IPS-18a (cell line): ENCODE data around the gene CALML5.
"Not testable (repeated sequence)": the region's sequence is repeated elsewhere in the genome, so short reads cannot be mapped to it uniquely, and the experiment has no call there.

ENCODE experiments used
- H3K27ac ChIP-seq: one replicate; pipeline ENCODE4 v1.5.1; 2013; ENCODE audit warnings: low read length
- H3K27me3 ChIP-seq: one replicate; pipeline ENCODE4 v1.6.1; 2013; ENCODE audit warnings: mild to moderate bottlenecking, low read length; ENCODE audit not compliant: control insufficient read depth, insufficient read depth
- H3K36me3 ChIP-seq: one replicate; pipeline ENCODE4 v1.6.1; 2013; ENCODE audit warnings: low read depth, low read length; ENCODE audit not compliant: control insufficient read depth
- H3K4me1 ChIP-seq: one replicate; pipeline ENCODE4 v1.6.1; 2013; ENCODE audit warnings: low read depth, low read length; ENCODE audit not compliant: control insufficient read depth
- H3K4me3 ChIP-seq: one replicate; pipeline ENCODE4 v1.5.1; 2013; ENCODE audit warnings: low read length
- H3K9ac ChIP-seq: one replicate; pipeline ENCODE4 v1.6.1; 2013; ENCODE audit warnings: mild to moderate bottlenecking, low read length, moderate library complexity
- H3K9me3 ChIP-seq: one replicate; pipeline ENCODE4 v1.6.1; 2013; ENCODE audit warnings: low read depth, low read length; ENCODE audit not compliant: control insufficient read depth

CALML5 gene

DNA sequence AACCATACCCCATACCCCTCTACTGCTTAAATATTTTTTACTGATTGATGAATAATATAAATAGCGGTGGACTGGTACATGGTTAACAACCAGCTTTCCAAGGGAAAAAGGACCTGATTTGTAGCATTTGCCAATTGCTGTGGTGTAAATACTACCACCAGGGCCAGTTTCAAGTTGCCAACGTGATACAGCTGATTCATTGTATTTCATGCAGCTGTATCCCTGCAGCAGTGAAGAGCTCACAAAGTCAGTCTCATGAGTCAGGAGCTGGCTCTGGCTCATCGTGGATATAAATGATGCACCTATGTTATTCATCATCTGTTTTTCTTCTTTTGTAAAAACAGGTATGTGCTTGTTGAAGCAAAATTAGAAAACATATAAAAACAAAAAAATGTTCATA lies 15.2 kb downstream of the CALML5 start:
- H3K4me1 ChIP-seq: peaks cover 5% of the 10 kb centered on the region
- H3K36me3 ChIP-seq: no peaks in the 10 kb centered on the region
- H3K27ac ChIP-seq: no peak overlapping the region
- H3K9me3 ChIP-seq: no peaks in the 10 kb centered on the region
- no peak overlapping the region for H3K9ac ChIP-seq
- H3K4me3 ChIP-seq: no peak overlapping the region
- no peaks in the 10 kb centered on the region for H3K27me3 ChIP-seq

DNA sequence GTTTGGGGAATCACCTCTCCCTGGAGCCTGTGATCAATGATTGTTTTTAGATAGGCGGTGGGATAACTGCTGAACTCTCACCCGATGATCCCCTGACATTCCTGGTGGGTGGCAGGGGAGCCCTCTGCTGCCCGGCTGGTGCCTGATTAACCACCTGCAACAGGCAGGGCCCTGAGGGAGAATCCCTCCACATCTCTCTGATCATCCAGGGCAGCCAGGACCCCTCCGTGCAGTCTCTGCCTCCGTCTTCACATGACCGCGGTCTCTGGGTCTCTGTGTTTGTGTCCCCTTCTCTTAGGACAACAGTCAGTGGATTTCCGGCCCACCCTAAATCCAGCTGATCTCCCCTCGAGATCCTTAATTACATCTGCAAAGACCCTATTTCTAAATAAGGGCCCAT lies 17.4 kb downstream of the CALML5 start:
- Histone ChIP-seq H3K4me3 (no peak overlapping the region), H3K27me3 (no peaks in the 10 kb centered on the region), H3K36me3 (no peaks in the 10 kb centered on the region), H3K9me3 (no peaks in the 10 kb centered on the region), H3K9ac (no peak overlapping the region), H3K27ac (no peak overlapping the region), H3K4me1 (peaks cover 17% of the 10 kb centered on the region)

DNA sequence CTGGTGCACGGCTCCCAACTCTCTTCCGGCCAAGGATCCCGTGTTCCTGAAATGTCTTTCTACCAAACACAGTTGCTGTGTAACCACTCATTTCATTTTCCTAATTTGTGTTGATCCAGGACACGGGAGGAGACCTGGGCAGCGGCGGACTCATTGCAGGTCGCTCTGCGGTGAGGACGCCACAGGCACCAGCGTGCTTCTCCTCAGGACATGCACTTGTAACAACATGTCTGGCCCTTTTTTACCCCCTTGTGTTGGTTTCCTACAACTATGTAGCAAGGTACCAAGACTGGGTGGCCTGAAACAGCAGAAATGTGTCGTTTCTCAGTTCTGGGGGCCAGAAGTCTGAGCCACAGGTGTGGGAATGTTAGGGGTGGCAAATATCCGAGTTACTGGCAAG lies 18.2 kb downstream of the CALML5 start:
- Histone ChIP-seq H3K9me3 (no peaks in the 10 kb centered on the region), H3K9ac (no peak overlapping the region), H3K36me3 (no peaks in the 10 kb centered on the region), H3K27me3 (no peaks in the 10 kb centered on the region), H3K4me3 (no peak overlapping the region), H3K27ac (no peak overlapping the region), H3K4me1 (peaks cover 21% of the 10 kb centered on the region)

DNA sequence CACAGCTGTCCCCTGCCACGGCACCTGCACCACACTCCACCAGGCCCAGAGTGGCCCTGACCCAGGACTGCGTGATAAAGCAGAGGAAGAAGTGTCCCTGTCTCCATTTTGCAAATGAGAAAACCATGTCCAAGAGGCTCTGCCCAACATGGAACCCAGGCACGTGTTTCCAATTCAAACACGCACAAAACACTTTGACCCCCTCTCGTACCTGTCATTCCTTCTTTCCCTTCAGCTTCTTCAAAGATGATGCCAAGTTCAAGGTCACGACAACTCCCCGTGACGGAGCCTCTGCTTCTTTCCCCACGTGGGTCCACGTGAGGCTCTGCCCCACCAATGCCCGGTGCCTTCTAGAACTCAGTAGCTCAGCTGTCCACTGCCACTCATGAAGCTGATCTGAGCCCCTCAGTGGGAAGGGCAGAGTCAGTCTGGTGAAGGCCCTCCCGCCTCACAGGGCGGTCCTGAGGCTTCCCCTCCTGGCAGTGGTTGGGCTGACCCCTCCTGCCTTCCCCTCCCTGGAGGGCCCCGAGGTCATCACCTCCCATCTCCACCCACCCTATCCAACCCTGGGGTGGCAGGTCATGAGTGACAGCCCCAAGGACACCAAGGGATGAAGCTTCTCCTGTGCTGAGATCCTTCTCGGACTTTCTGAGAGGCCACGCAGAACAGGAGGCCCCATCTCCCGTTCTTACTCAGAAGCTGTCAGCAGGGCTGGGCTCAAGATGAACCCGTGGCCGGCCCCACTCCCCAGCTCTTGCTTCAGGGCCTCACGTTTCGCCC lies 19.0 kb downstream of the CALML5 start:
- no peak overlapping the region for H3K9ac ChIP-seq
- H3K27ac ChIP-seq: no peak overlapping the region
- peaks cover 21% of the 10 kb centered on the region for H3K4me1 ChIP-seq
- no peaks in the 10 kb centered on the region for H3K27me3 ChIP-seq
- H3K36me3 ChIP-seq: no peaks in the 10 kb centered on the region
- no peaks in the 10 kb centered on the region for H3K9me3 ChIP-seq
- no peak overlapping the region for H3K4me3 ChIP-seq

DNA sequence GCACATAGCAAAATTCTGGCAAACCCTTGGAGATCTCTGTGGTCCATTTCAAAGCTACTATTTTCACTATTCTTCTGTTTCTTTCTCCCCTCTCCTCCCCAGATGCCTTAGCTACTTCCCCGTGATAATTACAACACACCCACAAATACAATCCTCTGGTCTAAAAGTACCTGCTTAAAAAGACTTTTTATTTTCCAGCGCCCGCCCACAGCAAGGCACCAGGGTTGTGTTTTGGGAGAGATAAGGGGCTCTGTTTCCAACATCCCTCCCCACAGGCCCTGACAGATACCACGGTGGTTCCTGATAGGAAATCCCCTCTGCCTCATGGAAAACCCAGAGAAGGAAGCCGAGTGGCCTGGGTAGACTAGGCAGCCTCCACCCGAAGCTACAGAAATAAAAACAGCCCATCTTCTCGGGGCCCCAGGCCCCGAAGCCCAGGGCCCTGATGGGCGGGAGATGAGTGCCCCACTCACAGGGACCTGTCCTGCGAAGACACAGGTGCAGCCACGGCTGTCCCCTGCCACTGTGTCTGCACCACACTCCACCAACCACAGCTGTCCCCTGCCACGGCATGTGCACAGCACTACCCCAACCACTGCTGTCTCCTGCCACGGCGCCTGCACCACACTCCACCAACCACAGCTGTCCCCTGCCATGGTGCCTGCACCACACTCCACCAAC lies 19.7 kb downstream of the CALML5 start:
- H3K36me3 ChIP-seq: no peaks in the 10 kb centered on the region
- no peaks in the 10 kb centered on the region for H3K9me3 ChIP-seq

DNA sequence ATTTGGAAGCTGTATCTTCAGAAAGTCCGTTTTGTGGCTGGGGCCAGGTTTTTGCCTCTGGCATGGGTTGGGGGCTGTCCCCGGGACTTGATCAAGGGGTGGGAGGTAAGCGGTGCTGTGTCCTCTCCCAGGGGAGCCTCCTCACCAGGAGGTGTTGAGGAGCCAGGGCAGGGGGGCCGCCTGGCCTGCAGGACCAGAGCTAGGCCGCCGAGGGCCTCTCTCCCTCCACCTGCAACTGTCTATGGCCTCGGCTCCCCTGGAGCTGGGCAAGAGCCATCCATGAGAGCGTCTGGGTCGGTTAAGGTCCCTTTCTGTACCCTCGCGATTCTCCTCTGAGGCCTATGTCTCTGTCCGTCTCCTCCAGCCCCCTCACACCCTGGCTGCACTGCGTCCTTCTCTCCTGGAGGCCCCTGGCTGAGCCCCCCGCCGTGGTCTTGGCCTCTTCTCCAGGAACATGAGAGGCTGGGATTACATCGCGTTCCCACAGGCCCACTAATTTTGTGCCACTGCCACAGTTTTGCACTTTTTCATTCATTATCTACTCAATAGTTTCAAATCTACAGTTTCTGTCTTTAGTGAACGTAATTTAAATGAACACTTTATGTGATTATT lies 20.6 kb downstream of the CALML5 start:
- Histone ChIP-seq H3K4me3 (no peak overlapping the region), H3K27me3 (no peaks in the 10 kb centered on the region), H3K4me1 (peaks cover 21% of the 10 kb centered on the region), H3K27ac (no peak overlapping the region), H3K36me3 (no peaks in the 10 kb centered on the region), H3K9me3 (no peaks in the 10 kb centered on the region), H3K9ac (no peak overlapping the region)

More for the DNA sequence above, 19.7 kb downstream of the CALML5 start:
- H3K4me1 ChIP-seq: peaks cover 21% of the 10 kb centered on the region
- H3K4me3 ChIP-seq: no peak overlapping the region
- no peaks in the 10 kb centered on the region for H3K27me3 ChIP-seq
- no peak overlapping the region for H3K27ac ChIP-seq
- no peak overlapping the region for H3K9ac ChIP-seq

DNA sequence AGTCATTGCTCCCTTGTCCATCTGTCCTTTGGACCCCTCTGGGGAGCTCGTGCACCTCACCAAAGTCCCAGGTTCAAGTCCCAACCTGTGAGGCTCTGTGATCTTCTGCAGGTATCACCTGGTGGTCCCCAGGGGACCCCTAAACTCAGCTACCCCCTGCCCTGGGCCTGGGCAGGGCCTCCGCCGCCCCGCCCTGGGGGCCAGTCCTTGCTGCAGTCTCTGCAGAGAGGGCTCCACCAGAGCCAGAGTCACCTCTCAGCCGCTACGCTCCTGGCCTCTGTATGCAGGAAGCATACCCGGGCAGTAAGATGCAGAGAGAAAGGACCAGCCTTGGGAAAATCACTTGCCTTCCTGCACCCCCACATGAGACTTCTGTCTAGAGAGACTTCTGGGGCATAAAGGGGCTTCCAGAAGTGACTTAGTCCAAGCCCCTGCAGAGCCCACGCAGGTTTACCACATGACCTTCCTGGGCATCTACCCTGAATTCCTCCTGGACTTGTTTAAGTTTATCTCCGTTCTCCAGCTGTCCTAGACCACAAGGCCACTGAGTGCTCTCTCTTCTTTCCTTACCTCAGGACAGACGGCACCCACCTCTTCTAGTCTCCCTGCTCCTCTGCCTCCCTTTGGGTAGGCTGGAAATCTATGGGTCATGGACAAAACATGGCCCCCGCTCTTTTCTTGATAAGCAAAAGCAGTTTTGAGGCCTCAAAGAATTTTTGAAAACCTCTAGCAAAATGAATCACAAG lies 21.2 kb downstream of the CALML5 start:
- Histone ChIP-seq H3K9me3 (no peaks in the 10 kb centered on the region), H3K36me3 (no peaks in the 10 kb centered on the region), H3K9ac (no peak overlapping the region), H3K27me3 (no peaks in the 10 kb centered on the region), H3K4me3 (no peak overlapping the region), H3K4me1 (peaks cover 21% of the 10 kb centered on the region), H3K27ac (no peak overlapping the region)

DNA sequence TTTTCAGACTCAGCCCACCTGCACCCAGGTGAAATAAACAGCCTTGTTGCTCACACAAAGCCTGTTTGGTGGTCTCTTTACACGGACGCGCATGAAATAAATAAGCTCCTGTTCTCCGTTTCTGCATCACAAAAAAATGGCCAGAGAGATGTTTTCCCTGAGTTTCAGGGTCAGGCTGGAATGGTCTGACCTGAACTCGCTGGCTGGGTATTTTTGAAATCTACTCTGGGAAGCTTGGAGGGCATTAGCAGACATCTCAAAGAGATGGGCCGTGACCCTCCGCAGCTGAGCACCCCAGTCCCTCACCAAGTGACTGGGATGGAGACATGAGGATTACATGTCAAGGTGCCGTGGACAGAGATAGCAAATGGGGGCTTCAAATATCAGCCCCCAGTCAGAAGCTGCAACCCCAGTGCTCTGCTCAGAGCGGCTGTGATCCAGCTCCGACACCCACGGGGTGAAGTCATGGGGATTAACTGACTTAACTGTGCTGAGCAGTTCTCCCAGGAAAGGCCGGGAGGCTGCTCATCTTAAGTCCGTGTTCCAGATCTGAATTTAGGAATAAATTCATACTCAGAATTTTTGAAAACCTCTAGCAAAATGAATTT lies 22.3 kb downstream of the CALML5 start:
- H3K9ac ChIP-seq: no peak overlapping the region
- no peaks in the 10 kb centered on the region for H3K27me3 ChIP-seq
- H3K4me3 ChIP-seq: no peak overlapping the region
- H3K36me3 ChIP-seq: no peaks in the 10 kb centered on the region
- H3K27ac ChIP-seq: no peak overlapping the region
- no peaks in the 10 kb centered on the region for H3K9me3 ChIP-seq
- H3K4me1 ChIP-seq: peaks cover 21% of the 10 kb centered on the region

DNA sequence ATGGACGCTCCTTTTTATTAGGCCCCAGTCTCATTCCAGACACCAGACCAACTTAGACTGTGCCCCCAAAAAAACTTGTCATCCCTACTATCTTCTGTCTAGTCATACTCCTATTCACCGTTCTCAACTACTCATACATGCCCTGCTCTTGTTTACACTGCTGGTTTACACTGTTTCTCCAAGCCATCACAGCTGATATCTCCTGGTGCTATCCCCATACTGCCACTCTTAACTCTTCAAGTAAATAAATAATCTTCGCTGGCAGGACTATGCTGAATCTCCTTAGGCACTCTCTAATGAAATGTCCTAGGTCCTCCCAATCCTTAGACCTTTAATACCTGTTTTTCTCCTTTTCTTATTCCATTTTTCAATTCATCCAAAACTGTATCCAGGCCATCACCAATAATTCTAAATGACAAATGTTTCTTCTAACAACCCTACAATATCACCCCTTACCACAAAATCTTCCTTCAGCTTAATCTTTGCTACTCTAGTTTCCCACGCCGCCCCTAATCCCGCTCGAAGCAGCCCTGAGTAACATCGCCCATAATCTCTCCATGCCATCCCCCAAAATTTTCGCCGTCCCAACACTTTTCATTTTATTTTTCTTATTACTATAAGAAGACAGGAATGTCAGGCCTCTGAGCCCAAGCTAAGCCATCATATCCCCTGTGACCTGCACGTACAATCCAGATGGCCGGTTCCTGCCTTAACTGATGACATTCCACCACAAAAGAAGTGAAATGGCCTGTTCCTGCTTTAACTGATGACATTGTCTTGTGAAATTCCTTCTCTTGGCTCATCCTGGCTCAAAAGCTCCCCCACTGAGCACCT lies 23.2 kb downstream of the CALML5 start:
- not testable (repeated sequence) for H3K9me3 ChIP-seq, H3K36me3 ChIP-seq, H3K27ac ChIP-seq, H3K27me3 ChIP-seq, H3K9ac ChIP-seq, H3K4me3 ChIP-seq
- H3K4me1 ChIP-seq: peaks cover 21% of the 10 kb centered on the region

DNA sequence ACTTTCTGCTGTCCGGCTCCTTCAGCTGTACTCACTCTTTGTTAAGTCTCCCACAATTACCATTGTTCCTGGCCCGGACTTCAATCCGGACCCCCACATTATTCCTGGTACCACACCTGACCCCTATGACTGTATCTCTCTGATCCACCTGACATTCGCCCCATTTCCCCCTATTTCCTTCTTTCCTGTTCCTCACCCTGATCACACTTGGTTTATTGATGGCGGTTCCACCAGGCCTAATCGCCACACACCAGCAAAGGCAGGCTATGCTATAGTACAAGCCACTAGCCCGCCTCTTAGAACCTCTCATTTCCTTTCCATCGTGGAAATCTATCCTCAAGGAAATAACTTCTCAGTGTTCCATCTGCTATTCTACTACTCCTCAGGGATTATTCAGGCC lies 24.3 kb downstream of the CALML5 start:
- H3K4me3 ChIP-seq, H3K27ac ChIP-seq, H3K9me3 ChIP-seq: not testable (repeated sequence)

More for the DNA sequence above, 24.3 kb downstream of the CALML5 start:
- H3K27me3 ChIP-seq, H3K9ac ChIP-seq, H3K36me3 ChIP-seq: not testable (repeated sequence)
- H3K4me1 ChIP-seq: peaks cover 21% of the 10 kb centered on the region
